Lower leg skin (tissue), 4 donors: Measurements from ENCODE around the gene MLEC. TPM values are rescaled to one million over a fixed set of nuclear protein-coding genes. Genes with fewer than 3 reads are reported as not detected.

Experiments used
- DNase-seq, 2 donors: peaks; one replicate each; pipeline ENCODE4 v3.0.0-alpha.2; 2019; ENCODE audit warnings: low spot score in 2 of 2
- H3K4me3 ChIP-seq: fragments of 200-600 bp; sonication (generic); 2 replicates; pipeline ENCODE4 v1.5.1; 2017; ENCODE audit warnings: mild to moderate bottlenecking, low read depth; ENCODE audit not compliant: poor library complexity, severe bottlenecking
- POLR2A ChIP-seq, 2 donors: fragments of 450-650 bp; IDR thresholded peaks; one replicate each; pipeline ENCODE4 v1.6.1; 2016 to 2017; ENCODE audit warnings: antibody characterized with exemption in 2 of 2, mild to moderate bottlenecking in 1 of 2, moderate library complexity in 1 of 2
- WGBS, 2 donors: methylation state at CpG; one replicate each; pipeline ENCODE4 v1.1.5; 2018; 5-methylcytosine and 5-hydroxymethylcytosine counted together
- intact Hi-C: fragments of 100-400 bp; cut with DNase I; formaldehyde crosslinking; loops from one replicate; pipeline ENCODE4 v1.15.0; 2023; ENCODE audit warnings: low total_unique reads
- total RNA-seq, 4 donors: library from RNA; depleted of rRNA; stranded (reverse); fragments of >200 nt; gene quantifications; one replicate each; pipeline ENCODE4 v1.1.0, GENCODE V29; 2016
- TF ChIP-seq, protein P1 (sequence below), 3 donors: fragments of 450-650 bp; IDR thresholded peaks; one replicate each; pipeline ENCODE4 v1.5.1; 2016; ENCODE audit warnings: antibody characterized with exemption in 3 of 3, mild to moderate bottlenecking in 3 of 3, moderate library complexity in 2 of 3

The MLEC gene
- total RNA-seq, 4 donors from 2014 or later: 15.4 to 53.3 (median 40.9) TPM

DNA sequence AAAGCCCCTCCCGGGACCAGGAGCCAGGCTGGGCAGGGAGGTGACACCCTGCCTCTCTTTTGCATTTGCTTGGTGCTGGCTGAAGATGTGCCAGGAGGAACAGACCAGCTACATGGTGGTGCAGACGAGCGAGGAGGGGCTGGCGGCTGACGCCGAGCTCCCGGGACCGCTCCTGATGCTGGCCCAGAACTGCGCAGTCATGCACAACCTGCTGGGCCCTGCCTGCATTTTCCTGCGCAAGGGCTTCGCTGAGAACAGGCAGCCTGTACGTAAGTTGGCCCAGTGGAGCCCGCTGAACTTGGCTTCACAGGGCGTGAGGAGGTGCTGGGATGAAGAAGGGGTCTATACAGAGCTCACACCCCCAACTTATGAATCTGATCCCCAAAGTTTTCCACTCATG is 30.9 kb upstream of the MLEC start:
- TF ChIP-seq, protein P1, sequence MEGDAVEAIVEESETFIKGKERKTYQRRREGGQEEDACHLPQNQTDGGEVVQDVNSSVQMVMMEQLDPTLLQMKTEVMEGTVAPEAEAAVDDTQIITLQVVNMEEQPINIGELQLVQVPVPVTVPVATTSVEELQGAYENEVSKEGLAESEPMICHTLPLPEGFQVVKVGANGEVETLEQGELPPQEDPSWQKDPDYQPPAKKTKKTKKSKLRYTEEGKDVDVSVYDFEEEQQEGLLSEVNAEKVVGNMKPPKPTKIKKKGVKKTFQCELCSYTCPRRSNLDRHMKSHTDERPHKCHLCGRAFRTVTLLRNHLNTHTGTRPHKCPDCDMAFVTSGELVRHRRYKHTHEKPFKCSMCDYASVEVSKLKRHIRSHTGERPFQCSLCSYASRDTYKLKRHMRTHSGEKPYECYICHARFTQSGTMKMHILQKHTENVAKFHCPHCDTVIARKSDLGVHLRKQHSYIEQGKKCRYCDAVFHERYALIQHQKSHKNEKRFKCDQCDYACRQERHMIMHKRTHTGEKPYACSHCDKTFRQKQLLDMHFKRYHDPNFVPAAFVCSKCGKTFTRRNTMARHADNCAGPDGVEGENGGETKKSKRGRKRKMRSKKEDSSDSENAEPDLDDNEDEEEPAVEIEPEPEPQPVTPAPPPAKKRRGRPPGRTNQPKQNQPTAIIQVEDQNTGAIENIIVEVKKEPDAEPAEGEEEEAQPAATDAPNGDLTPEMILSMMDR (IDR thresholded peaks at IDR 0.05): no peak
- TF ChIP-seq POLR2A (IDR thresholded peaks at IDR 0.05): no peak
- no peak for DNase-seq
- WGBS, 2 donors: 93% methylated on average over 14 of the region's 14 CpGs
- intact Hi-C loops: no loop called here
- H3K4me3 ChIP-seq: no peak overlapping the region

- 77% methylated on average over 22 of the region's 22 CpGs for WGBS, 2 donors
- intact Hi-C loops: no loop called here
- no peak overlapping the region for H3K4me3 ChIP-seq
- TF ChIP-seq, protein P1 (IDR thresholded peaks at IDR 0.05): no peak
- no peak for TF ChIP-seq POLR2A (IDR thresholded peaks at IDR 0.05)
- DNase-seq: no peak
These were observed 28.4 kb upstream of the MLEC start for GRCh38 chr12:120658286-120659150.

DNA sequence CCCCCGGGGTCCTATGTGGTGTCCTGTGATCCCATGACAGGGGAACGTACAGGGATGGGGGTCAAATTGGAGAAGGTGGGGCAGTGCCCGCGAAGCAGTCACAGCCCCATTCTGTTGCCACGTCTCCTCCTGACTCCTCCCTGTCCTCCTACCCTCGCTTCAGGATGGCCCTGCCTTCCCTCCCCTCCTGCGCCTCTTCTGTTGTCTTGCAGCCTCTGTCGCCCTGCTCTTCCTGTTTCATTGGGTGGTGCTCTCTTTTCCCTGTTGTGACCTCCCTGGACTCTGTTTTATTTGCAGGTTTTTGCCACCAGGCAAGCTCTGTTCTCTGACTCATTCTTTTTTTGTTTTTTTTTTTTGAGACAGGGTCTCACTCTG is 27.8 kb upstream of the MLEC start:
- no peak overlapping the region for H3K4me3 ChIP-seq
- DNase-seq: no peak
- 60 to 62% methylated on average over 8 of the region's 8 CpGs for WGBS, 2 donors
- TF ChIP-seq POLR2A (IDR thresholded peaks at IDR 0.05): no peak
- TF ChIP-seq, protein P1 (IDR thresholded peaks at IDR 0.05): no peak
- intact Hi-C loops: no loop called here

GRCh38 chr12:120661432-120661831 is 25.5 kb upstream of the MLEC start:
- TF ChIP-seq, protein P1 (IDR thresholded peaks at IDR 0.05): no peak
- TF ChIP-seq POLR2A (IDR thresholded peaks at IDR 0.05): no peak
- H3K4me3 ChIP-seq: no peak overlapping the region
- WGBS, 2 donors: 46 to 75% methylated on average over 2 of the region's 2 CpGs
- intact Hi-C loops: no loop called here
- DNase-seq: no peak

- intact Hi-C loops: no loop called here
- no peak for TF ChIP-seq POLR2A (IDR thresholded peaks at IDR 0.05)
- TF ChIP-seq, protein P1 (IDR thresholded peaks at IDR 0.05): no peak
- no peak overlapping the region for H3K4me3 ChIP-seq
- WGBS, 2 donors: 77 to 81% methylated on average over 3 of the region's 3 CpGs
- no peak for DNase-seq
These were observed 24.1 kb upstream of the MLEC start for GRCh38 chr12:120662879-120663278.
